Body of pancreas (tissue), 4 donors: ENCODE measurements around the gene PDE7B.

Source experiments
- POLR2A ChIP-seq, 3 donors: fragments of 450-650 bp; IDR thresholded peaks; one replicate each; pipeline ENCODE4 v1.6.1; 2016; ENCODE audit warnings: antibody characterized with exemption in 3 of 3, mild to moderate bottlenecking in 2 of 3
- TF ChIP-seq, protein P1 (sequence below), 7 experiments: fragments of 450-650 bp in 4 of 7; fragments of 200-600 bp in 3 of 7; sonication (generic) in 3 of 7; IDR thresholded peaks; one replicate each; pipeline ENCODE4 v1.5.1; 2016 to 2019; ENCODE audit warnings: antibody characterized with exemption in 7 of 7

DNA sequence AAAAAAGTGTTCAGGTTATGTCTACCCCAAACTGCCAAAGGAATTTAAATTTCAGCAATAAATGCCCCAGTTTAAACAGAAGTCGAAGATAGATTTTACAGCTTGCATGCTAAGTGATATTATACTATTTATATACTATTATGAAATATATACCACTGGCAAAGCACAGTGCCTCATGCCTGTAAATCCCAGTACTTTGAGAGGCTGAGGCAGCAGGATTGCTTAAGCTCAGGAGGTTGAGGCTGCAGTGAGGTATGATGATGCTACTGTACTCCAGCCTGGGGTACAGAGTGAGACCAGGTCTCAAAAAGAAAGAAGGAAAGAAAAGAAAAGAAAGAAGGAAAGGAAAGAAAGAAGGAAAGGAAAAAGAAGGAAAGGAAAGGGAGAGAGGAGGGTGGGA is 296.6 kb downstream of the PDE7B start:
- TF ChIP-seq, protein P1, sequence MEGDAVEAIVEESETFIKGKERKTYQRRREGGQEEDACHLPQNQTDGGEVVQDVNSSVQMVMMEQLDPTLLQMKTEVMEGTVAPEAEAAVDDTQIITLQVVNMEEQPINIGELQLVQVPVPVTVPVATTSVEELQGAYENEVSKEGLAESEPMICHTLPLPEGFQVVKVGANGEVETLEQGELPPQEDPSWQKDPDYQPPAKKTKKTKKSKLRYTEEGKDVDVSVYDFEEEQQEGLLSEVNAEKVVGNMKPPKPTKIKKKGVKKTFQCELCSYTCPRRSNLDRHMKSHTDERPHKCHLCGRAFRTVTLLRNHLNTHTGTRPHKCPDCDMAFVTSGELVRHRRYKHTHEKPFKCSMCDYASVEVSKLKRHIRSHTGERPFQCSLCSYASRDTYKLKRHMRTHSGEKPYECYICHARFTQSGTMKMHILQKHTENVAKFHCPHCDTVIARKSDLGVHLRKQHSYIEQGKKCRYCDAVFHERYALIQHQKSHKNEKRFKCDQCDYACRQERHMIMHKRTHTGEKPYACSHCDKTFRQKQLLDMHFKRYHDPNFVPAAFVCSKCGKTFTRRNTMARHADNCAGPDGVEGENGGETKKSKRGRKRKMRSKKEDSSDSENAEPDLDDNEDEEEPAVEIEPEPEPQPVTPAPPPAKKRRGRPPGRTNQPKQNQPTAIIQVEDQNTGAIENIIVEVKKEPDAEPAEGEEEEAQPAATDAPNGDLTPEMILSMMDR (IDR thresholded peaks at IDR 0.05), result no peak
- TF ChIP-seq POLR2A (IDR thresholded peaks at IDR 0.05), result no peak
